Measurements from ENCODE around the gene TEX29.
A peak's percentile ranks its signal among the peaks of the same experiment; 100 is the strongest.

Gene TEX29

DNA sequence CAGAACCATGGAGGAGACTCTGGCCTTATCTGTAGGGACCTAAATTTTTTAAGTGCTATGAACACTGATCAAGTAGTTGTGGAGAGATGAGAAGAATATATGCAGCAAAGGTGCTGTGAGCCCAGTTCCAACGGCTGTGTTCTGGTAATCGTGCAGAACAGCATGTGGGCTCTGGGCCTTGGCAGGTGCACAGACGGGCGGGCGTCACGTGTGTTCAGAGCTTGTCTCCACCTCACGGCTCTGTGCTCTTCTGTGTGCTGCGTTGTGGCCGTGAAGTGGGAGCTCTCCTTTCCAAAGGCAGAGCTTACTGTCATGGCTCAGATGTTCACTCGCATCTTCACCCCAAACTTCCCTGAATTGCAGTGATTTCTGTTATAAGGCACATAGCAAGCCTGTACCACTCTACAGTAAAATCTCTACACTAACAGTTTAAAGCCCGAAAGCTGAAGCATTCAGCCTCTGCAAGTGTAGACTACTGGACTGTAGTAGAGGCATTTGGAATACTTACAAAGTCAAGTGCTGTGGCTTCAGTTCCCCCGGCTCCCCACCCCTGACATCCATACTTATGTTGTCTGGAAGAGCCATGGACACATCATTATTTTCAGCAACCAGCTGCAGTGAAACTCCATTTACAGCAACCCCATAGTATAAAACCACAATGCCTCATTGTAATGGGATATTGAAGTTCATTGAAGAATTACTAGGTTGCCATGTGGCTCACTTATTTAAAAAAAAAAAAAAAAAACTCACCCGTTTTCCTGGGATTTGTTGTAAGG is 27.5 kb upstream of the TEX29 start:
- DNase-seq = no peak

DNA sequence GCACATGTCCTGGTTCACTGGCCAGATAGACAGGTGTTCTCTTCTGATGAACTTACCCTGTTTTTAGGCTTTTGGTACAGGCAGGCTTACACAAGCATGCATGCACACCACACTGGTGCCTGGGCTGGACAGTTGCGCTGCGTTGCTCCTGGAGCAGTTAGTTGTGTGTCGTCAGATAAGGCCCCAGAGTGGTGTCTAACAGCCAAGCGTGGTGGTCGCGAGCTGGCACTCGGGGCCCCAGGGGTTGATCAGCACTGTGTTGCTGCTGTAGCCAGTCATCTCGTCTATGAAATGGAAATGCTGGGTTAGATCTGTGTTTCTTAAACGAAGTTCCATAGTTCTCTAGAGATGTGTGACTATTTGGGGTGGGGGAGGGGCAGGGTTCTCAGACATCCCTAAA is 24.6 kb upstream of the TEX29 start:
- DNase-seq = no peak

DNA sequence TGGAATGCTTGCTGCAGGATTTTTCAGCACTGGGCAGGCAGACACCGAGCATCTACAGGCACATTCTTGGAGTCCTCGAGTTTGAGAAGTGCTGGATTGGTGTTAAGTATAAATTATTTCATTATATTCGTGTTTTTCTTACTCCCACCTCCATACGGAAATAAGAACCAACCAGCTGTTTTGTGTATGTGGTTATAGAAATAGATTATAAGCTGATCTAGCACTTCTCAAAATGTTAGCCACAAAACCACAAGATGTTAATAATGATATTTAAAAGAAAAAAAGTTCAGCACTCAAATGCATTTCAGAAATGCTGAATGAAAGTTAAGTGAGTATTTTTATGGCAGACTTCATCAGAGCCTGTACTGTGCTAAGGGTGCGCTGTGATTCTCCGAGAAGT is 24.0 kb upstream of the TEX29 start:
- DNase-seq = no peak

DNA sequence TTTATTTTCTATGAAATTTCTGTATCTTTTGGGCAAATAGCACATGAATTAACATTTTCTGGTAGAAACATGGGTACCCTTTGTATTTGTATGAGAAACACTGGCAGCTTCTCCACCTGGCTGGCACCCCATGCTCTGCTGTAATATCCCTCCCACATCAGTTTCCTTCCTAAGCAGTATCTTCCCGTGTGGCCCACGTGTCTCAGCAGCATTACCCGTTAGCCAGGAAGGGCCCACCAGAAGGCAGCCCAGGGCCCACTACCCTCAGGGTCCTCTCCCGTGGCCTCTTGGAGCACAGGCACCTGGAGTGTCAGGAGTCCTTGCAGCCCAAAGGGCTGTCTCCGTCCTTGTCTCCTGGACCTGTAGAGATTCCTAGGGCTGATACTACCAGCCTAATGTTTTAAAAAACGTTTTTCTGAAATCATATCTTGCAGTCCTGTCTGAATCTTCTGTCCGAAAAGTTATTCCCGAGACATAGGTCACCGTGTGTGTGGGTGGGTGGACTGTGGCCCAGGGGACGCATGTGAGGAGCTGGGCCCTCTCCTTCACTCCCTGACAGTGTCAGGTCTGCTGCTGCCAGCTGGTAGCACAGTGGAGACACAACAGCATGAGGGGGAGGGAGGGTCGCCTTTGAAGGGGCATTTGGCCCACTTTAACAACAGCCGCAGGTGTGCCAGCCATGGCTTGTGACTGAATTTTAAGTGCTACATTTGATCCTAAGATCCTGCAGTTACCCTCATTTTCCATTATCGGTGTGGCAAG is 22.0 kb upstream of the TEX29 start:
- DNase-seq = no peak

DNA sequence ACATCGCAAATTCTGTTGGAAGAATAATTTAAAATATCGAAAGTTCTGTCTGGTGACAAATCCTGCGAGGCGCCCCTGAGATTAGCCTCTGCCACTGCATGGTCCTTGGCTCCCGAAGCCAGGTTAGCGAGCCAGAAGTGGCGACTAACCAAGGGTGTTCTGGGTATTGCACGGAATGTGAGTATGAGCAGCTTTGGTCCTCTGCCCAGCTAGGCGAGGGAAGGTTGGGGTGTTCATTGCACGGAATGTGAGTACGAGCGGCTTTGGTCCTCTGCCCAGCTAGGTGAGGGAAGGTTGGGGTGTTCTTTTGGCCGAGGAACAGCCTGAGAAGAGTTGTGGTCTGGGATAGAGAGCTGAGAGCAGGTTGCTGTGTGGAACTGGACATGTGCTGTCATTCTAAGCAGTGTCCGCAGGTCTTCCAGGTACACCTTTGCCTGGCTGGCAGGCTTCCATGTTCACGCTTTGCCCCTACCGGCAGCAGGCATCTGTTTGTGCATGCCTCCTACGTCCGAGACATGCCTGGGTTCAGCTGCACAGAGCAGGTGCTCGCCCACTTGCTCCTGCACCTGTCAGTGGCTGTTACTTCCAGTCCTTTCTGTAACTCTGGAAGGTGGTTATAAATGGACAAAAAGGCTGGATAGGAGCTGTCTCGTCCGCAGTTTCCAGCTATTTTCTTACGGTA is 18.3 kb upstream of the TEX29 start:
- DNase-seq = no peak

DNA sequence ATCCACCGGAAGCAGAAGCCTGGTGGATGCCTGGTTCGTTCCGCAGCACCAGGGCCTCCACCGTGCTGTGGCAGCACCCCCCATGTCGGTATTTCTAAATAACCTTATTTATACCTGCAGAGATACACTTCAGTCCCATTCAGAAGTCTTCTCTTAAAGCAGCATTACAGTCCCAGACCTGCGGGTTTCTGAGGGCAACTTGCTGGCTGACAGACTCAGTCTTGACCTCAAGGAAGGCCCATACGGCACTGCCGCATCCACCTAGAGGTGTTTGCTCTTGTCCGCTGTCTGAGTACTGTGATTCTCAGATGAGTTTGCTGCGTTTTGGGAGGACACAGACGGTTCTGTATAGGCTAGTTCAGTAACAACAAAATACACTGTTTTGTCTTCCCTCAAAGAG is 16.9 kb upstream of the TEX29 start:
- no peak for DNase-seq

DNA sequence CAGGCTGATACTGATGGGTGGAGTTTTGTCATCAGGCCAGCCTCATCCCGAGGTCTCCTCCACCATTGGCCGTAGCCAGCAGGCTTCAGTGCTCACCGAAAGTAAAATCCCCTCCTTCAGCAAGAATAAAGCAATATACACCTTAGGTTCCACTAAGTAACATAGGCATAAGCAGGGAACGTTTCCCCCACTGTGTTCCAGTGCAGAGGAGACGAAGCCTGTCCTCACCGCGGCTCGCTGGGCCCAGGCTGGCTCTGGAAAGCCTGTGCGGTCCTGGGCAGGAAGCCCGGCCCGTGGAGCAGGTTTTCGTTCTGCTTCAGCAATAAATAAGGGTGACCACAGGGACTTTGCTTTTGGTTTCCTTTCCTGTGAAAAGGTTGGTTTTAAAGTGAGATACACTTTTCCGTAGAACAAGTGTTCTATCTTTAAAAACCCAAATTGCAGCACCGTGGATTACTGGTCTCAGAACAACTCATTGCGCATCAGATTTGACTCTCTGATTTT is 16.3 kb upstream of the TEX29 start:
- DNase-seq = peak; percentile 56

DNA sequence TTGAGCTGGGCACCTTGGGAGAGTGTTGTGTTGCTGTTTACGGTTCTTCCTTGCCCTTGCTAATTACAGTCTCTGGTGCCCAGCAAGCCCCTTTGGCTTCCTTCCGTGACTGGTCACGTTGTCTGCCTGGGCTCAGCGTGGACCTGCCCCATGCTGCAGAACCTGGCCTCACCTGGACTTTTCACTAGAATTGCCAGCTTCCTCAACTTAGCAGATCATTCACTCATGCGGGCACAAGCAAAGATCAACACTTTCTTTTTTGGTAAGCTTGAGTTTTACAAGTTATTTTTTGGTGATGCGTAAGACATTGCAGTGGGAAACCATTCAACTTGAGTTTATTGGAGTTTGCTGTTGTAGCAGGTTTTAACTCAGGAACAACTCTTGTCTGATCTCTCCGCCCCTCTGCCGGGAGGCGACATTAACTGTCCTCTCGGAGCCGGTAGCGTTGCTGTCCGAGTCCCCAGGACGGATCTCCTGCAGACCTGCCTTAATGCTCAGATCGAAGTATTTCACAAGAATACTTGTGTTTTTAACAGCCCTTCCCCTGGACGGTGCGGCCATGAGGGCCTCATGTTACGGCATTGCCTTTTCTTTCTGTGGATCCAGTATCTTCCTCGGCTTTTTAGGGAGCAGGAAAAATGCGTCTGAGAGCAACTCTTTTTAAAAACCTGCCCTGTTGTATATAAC is 15.7 kb upstream of the TEX29 start:
- DNase-seq = no peak

DNA sequence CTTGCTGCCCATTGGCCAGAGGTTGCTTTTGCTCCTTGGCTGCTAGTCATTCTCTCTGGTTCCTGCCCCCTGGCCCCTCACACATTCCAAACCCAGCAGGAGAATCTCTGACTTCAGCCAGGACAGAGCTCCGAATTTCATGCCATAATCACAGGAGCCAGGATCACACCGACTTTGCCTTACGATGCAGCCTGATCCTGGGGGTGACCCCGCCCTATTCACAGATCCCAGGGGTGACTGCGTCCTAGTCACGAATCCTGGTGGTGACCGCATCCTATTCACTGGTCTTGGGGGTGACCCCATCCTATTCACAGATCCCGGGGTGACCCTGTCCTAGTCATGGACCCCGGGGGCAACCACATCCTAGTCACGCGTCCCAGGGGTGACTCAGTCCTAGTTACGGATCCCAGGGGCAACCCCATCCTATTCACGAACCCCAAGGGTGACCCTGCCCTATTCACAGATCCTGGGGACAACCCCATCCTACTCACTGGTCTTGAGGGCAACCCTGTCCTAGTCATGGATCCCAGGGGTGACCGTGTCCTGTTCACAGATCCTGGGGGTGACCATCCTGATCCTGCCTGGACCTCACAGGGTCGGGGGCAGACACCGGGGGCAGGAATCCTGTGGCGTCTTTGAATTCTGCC is 7.4 kb upstream of the TEX29 start:
- DNase-seq = no peak

DNA sequence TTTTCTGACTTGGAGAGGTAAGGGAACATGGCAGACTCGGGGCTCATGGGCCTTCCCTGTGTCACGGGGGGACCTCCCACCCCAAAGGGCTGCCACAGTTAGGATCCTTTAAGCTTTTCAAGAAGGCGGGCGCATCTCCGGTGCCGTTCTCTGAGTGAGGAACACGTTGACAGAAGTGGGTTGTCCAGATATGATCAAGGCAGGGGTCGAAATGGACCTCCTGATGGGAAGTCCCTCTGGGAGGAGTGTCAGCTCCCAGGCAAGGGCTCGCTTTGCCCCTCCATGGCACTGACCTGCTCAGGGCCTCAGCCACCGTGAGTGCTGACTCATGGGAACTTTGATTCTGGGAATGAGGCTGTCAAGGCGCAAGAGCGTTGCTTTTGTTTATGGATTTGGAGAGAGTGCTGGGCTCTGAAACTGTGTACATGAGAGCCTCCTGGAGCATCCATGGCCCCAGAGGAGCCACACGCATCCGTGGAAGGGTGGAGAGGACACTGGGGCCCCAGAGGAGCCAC is 6.5 kb upstream of the TEX29 start:
- no peak for DNase-seq

DNA sequence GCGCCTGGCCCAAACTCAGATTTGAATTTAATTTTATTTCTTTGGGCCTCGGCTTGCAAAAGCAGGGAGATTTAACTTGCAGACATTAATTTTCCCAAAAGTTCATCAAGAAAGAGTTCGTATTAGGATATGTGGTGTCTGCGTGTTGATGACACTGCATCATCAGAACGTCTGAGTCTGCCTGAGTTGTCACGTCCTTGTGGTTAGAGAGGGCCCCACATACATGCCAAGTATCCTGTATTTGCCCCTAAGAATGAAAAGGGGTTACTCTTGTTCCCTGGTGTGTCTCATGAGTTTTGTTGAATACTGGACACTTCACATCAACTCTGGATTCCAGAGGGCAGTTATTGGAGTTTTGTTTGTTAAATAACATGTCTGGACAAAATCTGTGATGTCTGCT is 5.6 kb upstream of the TEX29 start:
- no peak for DNase-seq

DNA sequence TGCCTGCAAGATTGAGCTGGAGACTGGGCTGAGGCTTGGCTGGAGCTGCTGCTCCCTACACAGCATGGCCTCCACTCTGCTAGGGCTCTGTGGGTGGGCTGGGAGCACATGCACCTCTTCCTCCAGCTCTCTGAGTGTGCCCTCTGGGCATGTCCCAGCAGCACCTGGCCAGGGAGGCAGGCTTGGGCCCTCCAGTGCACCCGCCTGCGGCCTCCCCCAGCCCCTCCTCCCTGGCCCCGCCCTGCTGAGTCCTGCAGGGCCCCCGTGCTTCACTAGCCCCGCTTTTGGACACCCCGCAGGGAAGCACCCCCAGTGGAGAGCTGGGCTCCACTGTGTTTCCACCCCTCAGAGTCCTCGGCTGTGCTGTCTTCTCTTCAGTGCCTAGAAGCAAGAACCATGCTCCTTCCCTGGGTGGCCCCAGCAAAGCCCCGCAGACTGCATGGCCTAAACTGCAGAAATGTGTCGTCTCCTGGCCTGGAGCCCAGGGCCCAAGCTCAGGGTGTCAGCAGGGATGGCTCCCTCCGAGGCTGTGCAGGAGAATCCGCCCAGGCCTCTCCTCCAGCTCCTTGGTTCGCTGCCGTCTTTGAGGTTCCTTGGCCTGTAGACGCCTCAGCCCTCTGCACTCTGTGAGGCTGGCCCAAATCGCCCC is 5.0 kb upstream of the TEX29 start:
- DNase-seq = no peak

DNA sequence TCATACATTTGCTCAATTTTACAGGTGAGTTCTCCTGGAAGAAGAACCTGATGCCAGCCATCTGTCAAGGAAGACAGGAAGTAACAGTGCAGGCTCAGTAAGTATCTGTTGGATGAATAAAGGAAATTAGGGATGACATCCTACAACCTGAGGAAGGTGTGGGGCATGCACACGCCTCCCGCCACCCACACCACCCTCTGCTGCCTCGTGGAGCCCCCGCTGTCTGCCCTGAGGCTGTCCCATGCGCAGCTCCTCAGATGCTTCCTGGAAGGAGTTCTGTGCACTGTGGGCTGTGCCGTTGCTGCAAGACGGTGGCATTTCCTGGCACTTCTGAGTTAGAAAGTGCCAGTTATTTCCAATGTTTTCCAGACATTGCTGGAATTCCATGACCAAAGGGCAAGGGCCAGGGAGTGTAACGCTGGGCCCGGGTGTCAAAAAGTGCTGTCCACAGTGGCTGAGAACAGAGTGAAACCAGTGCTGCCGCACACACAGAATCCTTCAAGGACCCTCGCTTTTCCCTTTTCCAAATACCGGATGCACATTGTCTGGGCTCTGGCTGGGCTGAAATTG is 4.2 kb upstream of the TEX29 start:
- DNase-seq = no peak

DNA sequence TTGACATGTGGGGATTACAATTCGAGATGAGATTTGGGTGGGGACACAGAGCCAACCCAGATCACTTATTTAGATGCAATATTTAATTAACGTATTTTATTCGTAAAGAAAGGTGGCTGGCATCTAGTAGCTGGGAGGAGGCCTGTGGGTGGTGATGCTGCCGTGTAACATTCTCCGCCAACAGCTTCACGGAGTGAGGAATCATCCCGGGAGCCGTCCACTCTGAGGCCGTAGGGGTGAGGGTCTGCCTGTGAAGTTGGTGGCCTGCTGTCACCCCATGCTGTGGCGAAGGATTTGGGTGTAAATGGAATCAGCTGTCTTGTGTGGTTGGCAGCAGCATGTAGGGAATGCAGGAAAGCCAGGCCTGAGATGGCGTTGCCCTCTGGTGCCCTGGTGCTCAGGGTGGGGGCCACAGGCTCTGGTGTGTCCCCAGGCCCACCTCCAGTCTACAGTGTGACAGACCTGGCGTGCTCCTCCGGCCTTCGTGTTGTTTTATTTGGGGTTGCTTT is 3.3 kb upstream of the TEX29 start:
- DNase-seq = no peak

DNA sequence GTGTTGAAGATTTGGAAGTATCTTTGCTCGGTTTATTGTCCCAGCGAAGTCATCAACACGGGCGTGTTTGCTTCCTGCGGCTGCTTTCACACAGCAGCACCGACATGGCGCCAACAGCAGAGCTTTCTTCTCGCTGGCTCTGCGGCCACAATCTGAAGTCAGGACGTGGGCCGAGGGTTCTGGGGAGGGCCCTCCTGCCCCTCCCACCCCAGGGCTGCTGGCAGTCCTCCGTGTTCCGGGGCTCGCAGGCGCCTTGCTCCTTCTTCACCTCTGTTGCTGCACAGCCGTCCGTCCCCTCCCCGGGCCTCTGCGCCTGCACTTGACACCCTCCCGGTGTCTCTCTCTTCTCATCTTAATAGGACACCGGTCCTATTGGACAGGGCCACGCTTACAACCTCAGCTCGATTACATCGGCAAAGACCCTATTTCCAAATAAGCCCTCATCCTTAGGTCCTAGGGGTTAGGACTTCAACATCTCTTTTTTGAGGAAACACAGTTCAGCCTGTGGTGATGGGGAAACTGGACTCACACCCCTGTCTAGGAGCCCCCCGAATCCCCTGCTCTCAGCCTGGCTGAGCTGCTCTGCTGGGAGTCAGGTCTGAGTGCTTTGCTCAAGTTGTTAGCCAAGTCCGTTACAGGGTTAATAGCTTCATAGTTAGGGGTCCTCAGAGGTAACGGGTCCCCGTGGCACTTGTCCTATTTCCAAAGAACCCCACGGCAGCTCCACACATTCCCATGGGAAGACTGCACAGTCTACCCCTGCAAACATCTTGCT is 2.7 kb upstream of the TEX29 start:
- no peak for DNase-seq

DNA sequence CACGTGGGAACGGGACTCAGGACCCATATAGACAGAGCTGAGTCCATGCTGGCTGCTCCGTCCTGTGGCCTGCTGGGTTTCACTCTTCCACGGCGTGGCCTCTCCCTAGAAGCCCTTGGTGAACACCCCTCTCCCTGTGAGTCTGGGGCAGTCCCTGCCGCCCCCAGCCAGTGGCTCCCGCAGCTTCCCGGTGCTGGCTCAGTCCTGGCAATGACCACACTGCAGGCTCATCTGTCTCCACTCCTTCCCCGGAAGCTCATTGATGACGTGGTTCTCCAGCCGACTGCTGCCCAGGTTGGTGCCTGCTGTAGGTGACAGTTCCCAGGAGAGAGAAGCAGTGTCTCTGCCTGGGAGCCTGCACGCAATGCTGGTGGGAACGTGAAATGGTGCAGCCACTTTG is 2.1 kb upstream of the TEX29 start:
- DNase-seq = no peak

DNA sequence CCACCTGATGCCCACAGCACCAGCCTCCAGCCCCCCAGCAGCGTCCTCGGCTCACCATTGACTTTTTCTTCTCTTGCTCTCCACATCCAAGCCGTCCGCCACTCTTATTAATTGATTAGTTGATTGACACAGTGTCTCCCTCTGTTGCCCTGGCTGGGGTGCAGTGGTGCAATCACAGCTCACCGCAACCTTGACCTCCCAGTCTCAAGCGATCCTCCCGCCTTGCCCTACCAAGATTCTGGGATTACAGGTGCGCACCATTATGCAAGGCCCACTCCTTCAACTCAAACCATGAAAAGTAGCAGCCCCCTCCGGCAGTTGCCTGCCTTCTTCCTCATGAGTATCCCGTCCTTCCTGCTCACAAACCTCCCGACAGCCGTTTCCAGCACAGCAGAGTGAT is 921 bp upstream of the TEX29 start:
- no peak for DNase-seq

DNA sequence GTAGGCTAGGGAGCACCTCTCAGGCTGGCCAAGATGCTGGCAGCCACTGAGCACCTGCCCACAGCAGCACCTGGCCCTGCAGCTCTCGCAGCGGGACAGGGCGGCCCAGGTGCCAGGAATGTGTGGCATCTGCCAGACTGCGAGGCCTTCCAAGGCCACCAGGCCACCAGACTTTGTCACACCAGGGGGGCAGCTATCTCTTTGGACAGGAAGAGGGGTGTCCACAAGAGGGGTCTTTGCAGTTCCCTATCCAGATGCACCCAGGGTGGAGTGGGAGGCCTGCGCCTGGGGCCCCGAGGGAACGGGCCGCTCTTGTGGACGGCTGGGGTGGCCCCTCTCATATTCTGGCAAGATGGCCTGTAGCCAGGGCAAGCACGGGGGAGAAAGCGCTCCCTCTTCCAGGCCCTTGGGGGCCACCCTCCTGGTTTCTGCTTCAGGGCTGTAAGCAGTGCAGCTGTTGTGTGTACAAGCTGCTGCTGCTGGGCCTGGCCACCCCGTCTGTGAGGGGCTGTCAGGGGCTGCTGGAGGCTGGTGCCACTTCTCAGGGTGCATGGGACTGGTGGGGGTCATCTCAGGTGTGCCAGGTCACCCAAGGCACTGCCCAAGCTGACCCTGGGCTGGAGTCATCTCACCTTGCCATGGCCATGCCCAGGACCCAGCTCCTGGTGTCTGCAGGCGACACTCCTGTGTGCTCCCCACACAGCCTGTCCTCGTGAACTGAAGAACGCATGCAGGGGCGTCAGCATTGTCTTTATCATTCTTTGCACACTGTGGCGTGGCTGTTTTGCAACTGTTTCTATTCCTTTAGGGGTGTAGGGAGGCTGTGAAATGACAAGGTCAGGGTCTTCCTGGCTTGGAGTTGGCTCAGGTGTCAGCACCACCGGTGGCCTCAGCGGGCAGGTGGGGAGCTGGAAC is 1.8 kb downstream of the TEX29 start:
- no peak for DNase-seq

DNA sequence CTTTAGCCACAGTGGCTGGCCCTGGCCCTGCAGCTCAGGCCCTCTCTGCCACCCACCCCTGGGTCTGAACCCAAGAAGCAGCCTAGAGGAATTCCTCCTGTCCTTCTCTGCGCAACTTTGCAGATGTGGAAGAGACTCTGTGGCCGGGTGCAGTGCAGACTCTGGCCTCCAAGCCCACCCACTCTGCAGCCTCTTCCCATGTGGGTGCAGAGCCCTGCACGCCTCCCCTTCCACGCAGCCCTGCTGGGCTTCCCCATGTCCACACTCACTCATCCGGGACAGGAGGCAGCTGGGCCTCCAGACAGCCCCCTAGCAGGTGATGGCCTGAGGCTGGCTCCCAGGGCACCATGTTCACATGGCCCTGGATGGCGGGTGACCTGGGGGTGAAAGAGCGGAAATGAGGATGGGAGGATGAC is 2.5 kb downstream of the TEX29 start:
- DNase-seq = no peak

Measured in activated CD4-positive, alpha-beta T cell treated with anti-CD3 and anti-CD28 coated beads, Interleukin-2, Interleukin-6, amounts not matched to agents 100 ng/mL and 50 ng/mL, durations not matched to agents 16 hours and 8 hours (primary cell).